Panc1 (cell line): Measurements from ENCODE around the gene RTCA. TPM values are rescaled to one million over a fixed set of nuclear protein-coding genes. Genes with fewer than 3 reads are reported as not detected.

Source experiments
- ATAC-seq: fragments of 200-7000 bp; cut with Tn5 transposase; 2 replicates; pipeline ENCODE4 v1.9.1; 2020; ENCODE audit warnings: mild to moderate bottlenecking, moderate library complexity
- BruUV-seq: library from RNA; stranded (reverse); fragments of 400-500 nt; replicated peaks from 2 replicates; lab custom pipeline; 2021; lab: Mats Ljungman, UMichigan
- CTCF ChIA-PET: fragments of 300-600 bp; sonication (Branson Sonifier 250); formaldehyde crosslinking; loops from one replicate; lab custom pipeline; 2022; ENCODE audit warnings: antibody characterized with exemption; lab: Charles Lee
- POLR2A ChIA-PET: fragments of 300-600 bp; sonication (Branson Sonifier 250); formaldehyde crosslinking; loops from one replicate; lab custom pipeline; 2022; ENCODE audit warnings: antibody characterized with exemption; lab: Charles Lee
- DNase-seq: peaks from one replicate; pipeline ENCODE4 v3.0.0-alpha.2; 2010; ENCODE audit warnings: low read depth, low spot score
- H3K27ac ChIP-seq: 2 replicates; pipeline ENCODE4 v1.5.1; 2011; ENCODE audit warnings: mild to moderate bottlenecking, low read length, inconsistent platforms
- H3K27me3 ChIP-seq: fragments of 200-500 bp; sonication (Bioruptor generic); 2 replicates; pipeline ENCODE4 v1.6.0; 2014; ENCODE audit warnings: low read length, inconsistent platforms; ENCODE audit not compliant: control insufficient read depth, insufficient read depth
- H3K36me3 ChIP-seq: fragments of 200-500 bp; sonication (Bioruptor generic); 2 replicates; pipeline ENCODE4 v1.5.1; 2014; ENCODE audit warnings: inconsistent platforms, mild to moderate bottlenecking, low read length, moderate library complexity; ENCODE audit not compliant: control insufficient read depth, insufficient read depth
- H3K4me1 ChIP-seq: 2 replicates; pipeline ENCODE4 v1.5.1; 2011; ENCODE audit warnings: inconsistent platforms, mild to moderate bottlenecking, low read length, moderate library complexity; ENCODE audit not compliant: control insufficient read depth, insufficient read depth
- H3K4me3 ChIP-seq, 2 experiments: 2 replicates each; pipeline ENCODE4 v1.5.1; 2011 to 2012; ENCODE audit warnings: low read depth in 2 of 2, low read length in 2 of 2, mild to moderate bottlenecking in 2 of 2, inconsistent platforms in 1 of 2, moderate library complexity in 1 of 2
- H3K9me3 ChIP-seq: fragments of 200-500 bp; sonication (Bioruptor generic); 2 replicates; pipeline ENCODE4 v1.5.1; 2014; ENCODE audit warnings: low read depth, mild to moderate bottlenecking, inconsistent platforms, low read length, moderate library complexity; ENCODE audit not compliant: control insufficient read depth, insufficient read depth
- CTCF ChIP-seq: fragments of 450-650 bp; IDR thresholded peaks from 2 replicates; pipeline ENCODE4 v1.5.1; 2017; ENCODE audit warnings: mild to moderate bottlenecking
- POLR2AphosphoS5 ChIP-seq: IDR thresholded peaks from 2 replicates; pipeline ENCODE4 v1.6.1; 2012; ENCODE audit warnings: mild to moderate bottlenecking, low read depth, low read length, moderate library complexity
- REST ChIP-seq, 2 experiments: IDR thresholded peaks; 2 replicates each; pipeline ENCODE4 v1.6.1; 2011 to 2012; ENCODE audit warnings: low read depth in 2 of 2, control low read depth in 1 of 2, low read length in 1 of 2, mild to moderate bottlenecking in 1 of 2, moderate library complexity in 1 of 2; ENCODE audit not compliant: insufficient read depth in 1 of 2
- SIN3A ChIP-seq: IDR thresholded peaks from 2 replicates; pipeline ENCODE4 v1.6.1; 2012; ENCODE audit warnings: low read depth, mild to moderate bottlenecking, low read length, moderate library complexity, borderline replicate concordance; ENCODE audit not compliant: insufficient read depth
- TCF7L2 ChIP-seq: IDR thresholded peaks from 2 replicates; pipeline ENCODE4 v1.6.1; 2011; ENCODE audit warnings: mild to moderate bottlenecking, low read depth, low read length, inconsistent platforms
- in situ Hi-C: cut with HindIII; loops from 2 replicates; pipeline ENCODE4 v1.10.0; 2016; ENCODE audit warnings: low sequenced_read_pairs, low pct_unique_long_range_greater_than_20kb
- intact Hi-C: fragments of 100-400 bp; cut with micrococcal nuclease; formaldehyde crosslinking; loops from one replicate; pipeline ENCODE4 v1.10.0; 2022; ENCODE audit not compliant: unreplicated experiment
- total RNA-seq: library from RNA; stranded (reverse); gene quantifications from one replicate; pipeline ENCODE4 v1.2.1, GENCODE V29; 2021; ENCODE audit not compliant: unreplicated experiment

The RTCA gene
- total RNA-seq, 1 experiment from 2014 or later = 33.1 TPM

- Histone ChIP-seq H3K36me3 (no peaks in the 10 kb centered on the region), H3K27me3 (no peaks in the 10 kb centered on the region), H3K4me3 (no peak overlapping the region), H3K9me3 (no peaks in the 10 kb centered on the region), H3K27ac (no peak overlapping the region), H3K4me1 (no peaks in the 10 kb centered on the region)
- no TSS peak for BruUV-seq
- ChIA-PET CTCF (no interaction called here), POLR2A (no interaction called here)
- ATAC-seq = no peak
- no peak for DNase-seq
- intact Hi-C loops = no loop called here
- TF ChIP-seq REST (IDR thresholded peaks at IDR 0.05; ENCODE audit: insufficient read depth in 1 of 2, low read depth in 2 of 2, low read length in 1 of 2) (no peak), TCF7L2 (no peak), SIN3A (no peak), CTCF (no peak), POLR2AphosphoS5 (no peak)
- in situ Hi-C loops = no loop called here
Observed at GRCh38 chr1:100305954-100306353, 39.9 kb downstream of the RTCA start.

- DNase-seq (no peak), ATAC-seq (no peak)
- intact Hi-C loops (no loop called here), in situ Hi-C loops (no loop called here)
- Histone ChIP-seq H3K9me3 (no peaks in the 10 kb centered on the region), H3K27ac (no peak overlapping the region), H3K4me1 (no peaks in the 10 kb centered on the region), H3K36me3 (no peaks in the 10 kb centered on the region), H3K4me3 (no peak overlapping the region), H3K27me3 (no peaks in the 10 kb centered on the region)
- POLR2A ChIA-PET = interaction anchor here (0.5 kb wide), 1 partner anchor 24 kb away, joined by 5 read pairs; no protein-coding TSS in a partner anchor
- BruUV-seq = no TSS peak
- CTCF ChIA-PET = interaction anchor here (0.6 kb wide), 1 partner anchor 42 kb away, joined by 3 read pairs; no protein-coding TSS in a partner anchor
- no peak for TF ChIP-seq POLR2AphosphoS5
- TF ChIP-seq SIN3A = no peak
- no peak for TF ChIP-seq TCF7L2
- TF ChIP-seq CTCF = no peak
- TF ChIP-seq REST (IDR thresholded peaks at IDR 0.05; ENCODE audit: insufficient read depth in 1 of 2, low read depth in 2 of 2, low read length in 1 of 2) = no peak
Observed at GRCh38 chr1:100306735-100307313, 40.8 kb downstream of the RTCA start.
